Measurements from ENCODE around the gene VAV2.

DNA sequence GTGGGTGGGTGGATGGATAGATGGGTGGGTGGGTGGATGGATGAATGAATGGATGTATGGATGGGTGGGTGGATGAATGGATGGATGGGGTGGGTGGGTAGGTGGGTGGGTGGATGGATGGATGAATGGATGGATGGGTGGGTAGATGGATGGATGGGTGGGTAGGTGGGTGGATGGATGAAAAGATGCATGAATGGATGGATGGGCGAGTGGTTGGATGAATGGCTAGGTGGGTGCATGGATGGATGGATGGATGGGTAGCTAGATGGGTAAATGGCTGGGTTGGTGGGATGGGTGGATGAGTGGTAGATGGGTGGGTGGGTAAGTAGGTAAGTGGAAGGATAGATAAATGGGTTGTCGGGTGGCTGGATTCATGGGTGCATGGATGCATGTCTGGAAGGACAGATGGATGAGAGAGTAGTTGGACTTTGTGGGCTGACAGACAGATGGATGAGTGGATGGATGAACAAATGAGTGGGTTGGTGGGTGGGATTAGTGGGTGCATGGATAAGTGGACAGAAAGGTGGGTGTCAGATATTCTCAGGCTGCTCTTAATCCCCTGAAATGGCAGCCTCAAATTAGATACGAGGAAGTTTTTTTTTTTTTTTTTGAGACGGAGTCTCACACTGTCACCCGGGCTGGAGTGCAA is 153.1 kb downstream of the VAV2 start:
- TF ChIP-seq, protein P1, sequence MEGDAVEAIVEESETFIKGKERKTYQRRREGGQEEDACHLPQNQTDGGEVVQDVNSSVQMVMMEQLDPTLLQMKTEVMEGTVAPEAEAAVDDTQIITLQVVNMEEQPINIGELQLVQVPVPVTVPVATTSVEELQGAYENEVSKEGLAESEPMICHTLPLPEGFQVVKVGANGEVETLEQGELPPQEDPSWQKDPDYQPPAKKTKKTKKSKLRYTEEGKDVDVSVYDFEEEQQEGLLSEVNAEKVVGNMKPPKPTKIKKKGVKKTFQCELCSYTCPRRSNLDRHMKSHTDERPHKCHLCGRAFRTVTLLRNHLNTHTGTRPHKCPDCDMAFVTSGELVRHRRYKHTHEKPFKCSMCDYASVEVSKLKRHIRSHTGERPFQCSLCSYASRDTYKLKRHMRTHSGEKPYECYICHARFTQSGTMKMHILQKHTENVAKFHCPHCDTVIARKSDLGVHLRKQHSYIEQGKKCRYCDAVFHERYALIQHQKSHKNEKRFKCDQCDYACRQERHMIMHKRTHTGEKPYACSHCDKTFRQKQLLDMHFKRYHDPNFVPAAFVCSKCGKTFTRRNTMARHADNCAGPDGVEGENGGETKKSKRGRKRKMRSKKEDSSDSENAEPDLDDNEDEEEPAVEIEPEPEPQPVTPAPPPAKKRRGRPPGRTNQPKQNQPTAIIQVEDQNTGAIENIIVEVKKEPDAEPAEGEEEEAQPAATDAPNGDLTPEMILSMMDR (IDR thresholded peaks at IDR 0.05): no peak
- no peak for TF ChIP-seq POLR2AphosphoS5 (IDR thresholded peaks at IDR 0.05)

Data from breast epithelium (tissue), 3 donors.